D721Med (cell line): Measurements from ENCODE around the gene ELMOD3.
"Not testable (repeated sequence)": the region's sequence is repeated elsewhere in the genome, so short reads cannot be mapped to it uniquely, and the experiment has no call there.

ENCODE experiments used
- DNase-seq: peaks from one replicate; pipeline ENCODE4 v3.0.0; 2011; ENCODE audit warnings: low spot score; ENCODE audit not compliant: insufficient read length
- FAIRE-seq: peaks from 2 replicates; lab custom pipeline; 2011; peaks lifted over from hg19 to GRCh38; lab: Jason Lieb, UNC
- TF ChIP-seq, protein P1 (sequence below): IDR thresholded peaks from 2 replicates; pipeline ENCODE4 v1.5.1; 2012; ENCODE audit warnings: mild to moderate bottlenecking, control low read depth; ENCODE audit not compliant: insufficient read depth; ENCODE audit errors: missing control alignments

The ELMOD3 gene

DNA sequence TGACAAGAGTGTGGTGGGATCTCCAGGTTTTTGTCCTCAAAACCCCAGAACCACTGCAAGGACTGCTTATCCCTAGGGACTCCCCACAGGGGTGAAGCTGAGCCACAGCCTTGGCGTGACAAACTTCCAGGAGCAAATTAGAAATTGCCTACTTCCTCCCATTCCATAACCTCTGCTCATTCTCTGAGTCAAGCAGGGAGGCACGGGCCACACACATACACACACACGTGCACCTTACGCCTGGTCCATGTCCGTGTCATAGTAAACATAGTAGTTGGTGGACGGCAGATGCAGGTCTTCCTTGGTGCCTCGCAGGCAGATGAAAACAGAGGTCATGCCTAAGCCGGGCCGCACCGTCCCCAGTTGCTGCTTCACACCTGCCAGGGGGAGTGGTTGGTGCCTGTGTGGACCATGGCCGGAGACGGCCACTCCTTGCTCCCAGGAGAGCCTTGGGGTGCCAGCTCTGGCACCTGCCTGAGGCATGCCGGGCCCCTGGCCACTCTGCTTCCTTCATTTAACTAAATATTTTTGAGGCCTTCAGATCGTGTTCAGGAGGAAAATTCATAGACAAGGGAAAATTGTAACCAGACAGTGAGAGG is 10.1 kb upstream of the ELMOD3 start:
- no peak for DNase-seq
- no peak for FAIRE-seq
- TF ChIP-seq, protein P1, sequence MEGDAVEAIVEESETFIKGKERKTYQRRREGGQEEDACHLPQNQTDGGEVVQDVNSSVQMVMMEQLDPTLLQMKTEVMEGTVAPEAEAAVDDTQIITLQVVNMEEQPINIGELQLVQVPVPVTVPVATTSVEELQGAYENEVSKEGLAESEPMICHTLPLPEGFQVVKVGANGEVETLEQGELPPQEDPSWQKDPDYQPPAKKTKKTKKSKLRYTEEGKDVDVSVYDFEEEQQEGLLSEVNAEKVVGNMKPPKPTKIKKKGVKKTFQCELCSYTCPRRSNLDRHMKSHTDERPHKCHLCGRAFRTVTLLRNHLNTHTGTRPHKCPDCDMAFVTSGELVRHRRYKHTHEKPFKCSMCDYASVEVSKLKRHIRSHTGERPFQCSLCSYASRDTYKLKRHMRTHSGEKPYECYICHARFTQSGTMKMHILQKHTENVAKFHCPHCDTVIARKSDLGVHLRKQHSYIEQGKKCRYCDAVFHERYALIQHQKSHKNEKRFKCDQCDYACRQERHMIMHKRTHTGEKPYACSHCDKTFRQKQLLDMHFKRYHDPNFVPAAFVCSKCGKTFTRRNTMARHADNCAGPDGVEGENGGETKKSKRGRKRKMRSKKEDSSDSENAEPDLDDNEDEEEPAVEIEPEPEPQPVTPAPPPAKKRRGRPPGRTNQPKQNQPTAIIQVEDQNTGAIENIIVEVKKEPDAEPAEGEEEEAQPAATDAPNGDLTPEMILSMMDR = no peak

DNA sequence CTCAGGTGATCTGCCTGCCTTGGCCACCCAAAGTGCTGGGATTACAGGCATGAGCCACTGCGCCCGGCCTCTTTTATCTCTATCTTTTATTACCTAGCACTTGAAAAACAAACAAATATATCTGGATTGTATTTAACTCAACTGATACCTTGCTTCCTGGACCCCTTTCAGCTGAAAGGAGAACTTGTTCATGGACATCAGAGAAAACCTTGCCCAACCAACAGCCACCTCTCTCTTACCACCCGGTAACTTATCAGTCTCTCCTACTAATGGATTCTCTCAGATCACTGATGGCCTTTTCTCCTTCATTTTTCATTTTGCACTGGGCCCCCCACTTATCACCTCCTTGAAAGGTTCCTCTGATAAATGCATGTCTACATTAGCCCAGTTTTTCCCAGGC is 7.0 kb upstream of the ELMOD3 start:
- FAIRE-seq (no peak), DNase-seq (no peak)
- TF ChIP-seq, protein P1 = no peak

DNA sequence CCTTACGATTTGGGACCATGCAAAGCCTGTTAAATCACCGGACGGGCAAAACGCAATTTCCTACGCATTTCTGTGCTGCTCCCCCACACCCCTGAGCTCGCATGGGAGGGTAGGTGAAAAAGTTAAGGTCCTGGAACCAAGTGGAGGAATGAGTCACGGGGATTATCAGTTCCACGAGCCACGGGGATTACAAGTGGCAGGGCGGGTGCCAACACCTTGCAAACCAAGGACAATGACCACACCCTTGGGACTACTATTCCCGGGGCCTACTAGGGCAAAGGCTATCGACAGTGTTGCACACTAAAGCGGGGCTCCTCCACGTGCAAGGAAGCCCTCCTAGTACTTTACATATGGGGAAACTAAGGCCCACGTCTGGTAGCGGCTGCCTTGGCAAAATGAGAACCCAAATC is 688 bp upstream of the ELMOD3 start:
- no peak for FAIRE-seq
- TF ChIP-seq, protein P1 = no peak
- no peak for DNase-seq

DNA sequence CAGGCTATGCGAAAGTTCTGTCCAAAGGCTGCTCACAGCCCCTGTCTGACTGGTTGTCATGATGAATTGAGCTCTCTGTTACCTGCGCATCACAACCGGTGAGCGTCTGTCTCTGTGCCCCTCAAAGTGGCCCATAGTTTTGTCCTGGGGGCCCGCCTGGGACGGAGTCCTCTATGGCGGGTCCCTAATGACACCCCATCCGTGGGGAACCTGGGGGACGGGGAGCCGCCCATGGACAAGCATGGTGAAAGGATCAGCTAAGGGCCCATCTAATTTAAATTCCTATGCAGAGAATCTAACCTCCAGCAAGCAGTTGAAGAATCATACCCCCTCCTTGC is 473 bp downstream of the ELMOD3 start:
- no peak for DNase-seq

DNA sequence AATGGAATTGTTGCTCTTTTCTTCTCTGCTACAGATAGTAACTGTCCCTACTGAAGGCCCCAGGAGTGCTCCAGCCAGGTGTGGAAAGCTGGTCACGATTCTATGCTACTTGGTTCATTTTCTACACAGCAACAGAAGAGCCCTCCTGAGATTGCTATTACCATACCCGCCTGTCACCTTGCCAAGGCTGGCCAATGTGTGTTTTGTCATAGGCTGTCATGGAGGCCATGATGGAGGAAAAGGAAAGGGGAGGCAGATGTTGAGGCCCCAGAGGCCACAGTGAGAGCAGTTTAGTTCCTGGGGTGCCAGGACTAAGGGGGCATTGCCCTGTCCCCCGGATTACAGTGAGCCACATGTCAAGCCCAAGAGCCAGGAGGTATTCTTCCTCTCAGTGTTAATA is 952 bp downstream of the ELMOD3 start:
- FAIRE-seq (no peak), DNase-seq (no peak)
- TF ChIP-seq, protein P1 = no peak

More for the DNA sequence above, 473 bp downstream of the ELMOD3 start:
- FAIRE-seq = no peak
- TF ChIP-seq, protein P1 = no peak

DNA sequence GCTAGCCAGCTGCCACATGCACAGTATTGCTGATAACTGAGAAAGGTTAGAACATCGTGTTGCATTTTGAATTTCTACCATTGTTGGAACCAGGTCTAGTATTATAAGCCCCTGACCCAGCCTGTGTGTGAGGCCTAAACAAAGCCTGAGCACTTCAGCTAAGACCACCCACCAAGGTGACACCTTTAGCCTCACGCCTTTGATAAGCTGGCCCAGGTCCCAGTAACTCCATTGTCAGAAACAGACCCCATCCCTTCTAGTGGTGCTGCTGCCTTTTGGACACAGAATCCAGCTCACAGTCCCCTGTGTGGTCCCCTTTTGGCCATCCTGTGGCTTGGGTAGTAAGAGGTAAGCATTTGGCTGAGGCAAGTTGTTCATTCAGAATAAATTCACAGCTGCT is 1.6 kb downstream of the ELMOD3 start:
- FAIRE-seq = no peak

DNA sequence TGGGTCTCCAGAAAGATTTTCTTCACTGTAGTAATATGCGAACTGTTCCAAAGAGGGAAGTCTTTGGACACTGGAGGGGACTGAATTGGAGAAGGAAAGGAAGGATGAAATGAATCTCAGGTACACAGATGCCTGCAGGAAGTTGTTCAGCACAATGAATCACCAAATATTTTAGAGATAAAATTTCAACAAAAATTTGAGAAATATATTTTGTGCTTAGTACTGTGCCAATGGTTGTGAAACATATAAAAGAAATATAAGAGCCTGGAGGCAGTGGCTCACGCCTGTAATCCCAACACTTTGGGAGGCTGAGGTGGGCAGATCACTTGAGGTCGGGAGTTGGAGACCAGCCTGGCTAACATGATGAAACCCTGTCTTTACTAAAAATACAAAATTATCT is 3.2 kb downstream of the ELMOD3 start:
- no peak for DNase-seq
- TF ChIP-seq, protein P1 = no peak
- FAIRE-seq = no peak

More for the DNA sequence above, 1.6 kb downstream of the ELMOD3 start:
- TF ChIP-seq, protein P1 = no peak
- DNase-seq = no peak

DNA sequence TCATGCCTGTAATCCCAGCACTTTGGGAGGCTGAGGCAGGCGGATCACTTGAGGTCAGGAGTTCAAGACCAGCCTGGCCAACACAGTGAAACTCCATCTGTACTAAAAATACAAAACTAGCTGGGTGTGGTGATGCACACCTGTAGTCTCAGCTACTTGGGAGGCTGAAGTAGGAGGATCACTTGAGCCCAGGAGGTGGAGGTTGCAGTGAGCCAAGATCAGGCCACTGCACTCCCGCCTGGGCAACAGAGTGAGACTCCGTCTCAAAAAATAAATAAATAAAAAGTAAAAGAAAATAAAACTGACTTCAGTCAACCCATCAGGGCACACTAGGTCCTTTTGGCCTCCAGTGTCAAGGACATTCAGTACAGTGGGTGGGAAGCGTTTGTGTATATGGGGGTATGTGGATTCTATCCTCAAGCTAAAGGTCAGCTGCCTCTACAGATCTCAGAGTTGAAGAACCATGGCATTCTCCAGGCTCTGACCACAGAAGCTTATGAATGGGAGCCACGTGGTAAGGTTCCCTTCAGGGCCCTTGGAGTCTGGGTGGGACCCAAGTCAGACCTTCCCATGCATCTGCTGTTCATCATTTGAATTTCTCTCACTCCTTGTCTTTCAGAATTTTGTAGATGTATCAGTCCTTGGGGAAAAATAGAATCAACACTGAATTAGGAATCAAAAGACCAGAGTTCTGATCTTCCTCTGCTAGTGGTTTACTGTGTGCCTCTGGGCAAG is 8.3 kb downstream of the ELMOD3 start:
- not testable (repeated sequence) for DNase-seq, FAIRE-seq
